K562 (cell line): ENCODE measurements around the gene UTP15. TPM values are rescaled to one million over a fixed set of nuclear protein-coding genes. Genes with fewer than 3 reads are reported as not detected.

Source experiments
- ATAC-seq: fragments of 200-7000 bp; cut with Tn5 transposase; 3 replicates; pipeline ENCODE4 v1.9.1; 2020; ENCODE audit warnings: moderate library complexity
- BruUV-seq: library from RNA; stranded (reverse); fragments of 400-500 nt; replicated peaks from 2 replicates; lab custom pipeline; 2021; lab: Mats Ljungman, UMichigan
- CTCF ChIA-PET: fragments of 300-600 bp; formaldehyde crosslinking; extraction: SDS; loops from one replicate; lab custom pipeline; 2021; ENCODE audit warnings: low intra/inter-chr PET ratio; lab: Yijun Ruan, JAX
- POLR2A ChIA-PET: fragments of 300-600, 350-650 bp; sonication (Branson Sonifier 250); formaldehyde crosslinking; extraction: SDS; loops from one replicate; lab custom pipeline; 2021; ENCODE audit warnings: antibody characterized with exemption, inconsistent platforms; lab: Yijun Ruan, JAX
- DNase-seq, 4 experiments: peaks; one replicate each; pipeline versions ENCODE4 v3.0.0 to v3.0.0-alpha.2; 2011 to 2018; ENCODE audit warnings: low spot score in 3 of 4, mixed read lengths in 3 of 4; ENCODE audit errors: extremely low read depth in 1 of 4
- FAIRE-seq: peaks from 2 replicates; lab custom pipeline; 2011; peaks lifted over from hg19 to GRCh38; lab: Jason Lieb, UNC
- H2AFZ ChIP-seq: 2 replicates; pipeline ENCODE4 v1.6.0; 2011; ENCODE audit warnings: low read depth, low read length, control low read depth, inconsistent platforms
- H3K27ac ChIP-seq: fragments of 200-600 bp; 3 replicates; pipeline ENCODE4 v1.8.0; 2011; ENCODE audit warnings: low read depth, mild to moderate bottlenecking, control low read depth, inconsistent platforms, low read length, moderate library complexity, mixed read lengths; ENCODE audit errors: extremely low read depth
- H3K27me3 ChIP-seq, 2 experiments: fragments of 300-600 bp in 1 of 2; 2 replicates in 1 of 2; 3 replicates in 1 of 2; pipeline versions ENCODE4 v1.6.0 to v1.8.0; 2011; ENCODE audit warnings: inconsistent platforms in 2 of 2, low read length in 2 of 2, mild to moderate bottlenecking in 1 of 2, mixed read lengths in 1 of 2, moderate library complexity in 1 of 2; ENCODE audit not compliant: control insufficient read depth in 2 of 2, insufficient read depth in 2 of 2
- H3K36me3 ChIP-seq: fragments of 300-600 bp; 3 replicates; pipeline ENCODE4 v1.8.0; 2011; ENCODE audit warnings: mild to moderate bottlenecking, low read length, inconsistent platforms; ENCODE audit not compliant: control insufficient read depth, insufficient read depth
- H3K4me1 ChIP-seq, 2 experiments: fragments of 200-600 bp in 1 of 2; replicated peaks in 1 of 2; 2 replicates in 1 of 2; 3 replicates in 1 of 2; pipeline versions ENCODE4 v1.5.1 to v1.8.0; 2011; ENCODE audit warnings: inconsistent platforms in 2 of 2, low read length in 2 of 2, mild to moderate bottlenecking in 1 of 2, mixed read lengths in 1 of 2, moderate library complexity in 1 of 2; ENCODE audit not compliant: control insufficient read depth in 2 of 2, insufficient read depth in 2 of 2
- H3K4me2 ChIP-seq: 2 replicates; pipeline ENCODE4 v1.6.1; 2011; ENCODE audit warnings: low read length, control low read depth, inconsistent platforms, mixed read lengths; ENCODE audit not compliant: insufficient read depth
- H3K4me3 ChIP-seq: fragments of 200-600 bp; sonication (generic), shearing (Covaris generic); 2 replicates; pipeline ENCODE4 v1.5.1; 2016; ENCODE audit warnings: control low read depth, inconsistent platforms
- H3K79me2 ChIP-seq: fragments of 200-600 bp; 3 replicates; pipeline ENCODE4 v1.8.0; 2011; ENCODE audit warnings: low read length, inconsistent platforms; ENCODE audit not compliant: control insufficient read depth, insufficient read depth
- H3K9ac ChIP-seq, 2 experiments: 2 replicates each; pipeline versions ENCODE4 v1.6.0 to v1.6.1; 2011; ENCODE audit warnings: low read depth in 2 of 2, low read length in 2 of 2, control low read depth in 1 of 2, inconsistent platforms in 1 of 2, mild to moderate bottlenecking in 1 of 2, mixed read lengths in 1 of 2; ENCODE audit not compliant: insufficient read depth in 1 of 2
- H3K9me1 ChIP-seq: one replicate; pipeline ENCODE4 v1.6.0; 2011; ENCODE audit warnings: inconsistent platforms, mild to moderate bottlenecking, low read length, moderate library complexity; ENCODE audit not compliant: control insufficient read depth, insufficient read depth
- H3K9me3 ChIP-seq: replicated peaks from 2 replicates; pipeline ENCODE4 v1.5.1; 2011; ENCODE audit warnings: low read depth, low read length, inconsistent platforms; ENCODE audit not compliant: control insufficient read depth, insufficient read depth
- H4K20me1 ChIP-seq: replicated peaks from 2 replicates; pipeline ENCODE4 v1.6.1; 2011; ENCODE audit warnings: low read length, inconsistent platforms, mixed read lengths; ENCODE audit not compliant: control insufficient read depth, insufficient read depth
- ATF4 ChIP-seq: fragments of 450-650 bp; formaldehyde crosslinking; IDR thresholded peaks from 2 replicates; pipeline ENCODE4 v1.4.0; 2022; ENCODE audit warnings: mild to moderate bottlenecking, moderate library complexity
- COPS2 ChIP-seq: fragments of 450-650 bp; conservative IDR thresholded peaks from 2 replicates; pipeline ENCODE4 v1.6.1; 2016; ENCODE audit warnings: mild to moderate bottlenecking, moderate library complexity
- HMBOX1 ChIP-seq: sonication (generic); IDR thresholded peaks from 2 replicates; pipeline ENCODE4 v1.6.1; 2016
- MXD1 ChIP-seq: fragments of 250-450 bp; sonication (Bioruptor Pico); IDR thresholded peaks from 2 replicates; pipeline ENCODE4 v1.8.0; 2021; ENCODE audit warnings: borderline replicate concordance, mild to moderate bottlenecking, moderate library complexity; ENCODE audit not compliant: poor library complexity, severe bottlenecking
- RBBP5 ChIP-seq: fragments of 200-600 bp; sonication (generic); IDR thresholded peaks from 2 replicates; pipeline ENCODE4 v1.6.1; 2012; ENCODE audit warnings: borderline replicate concordance, mild to moderate bottlenecking, low read length, control low read depth, inconsistent platforms; ENCODE audit not compliant: insufficient read depth, poor library complexity, severe bottlenecking
- RCOR1 ChIP-seq, 2 experiments: IDR thresholded peaks; 2 replicates each; pipeline ENCODE4 v1.6.1; 2012; ENCODE audit warnings: low read depth in 2 of 2, low read length in 2 of 2, borderline replicate concordance in 1 of 2, improper control_type of control experiment in 1 of 2
- TAF9B ChIP-seq: fragments of 450-650 bp; IDR thresholded peaks from 2 replicates; pipeline ENCODE4 v1.6.1; 2018; ENCODE audit warnings: mild to moderate bottlenecking; ENCODE audit not compliant: partially characterized antibody
- TOE1 ChIP-seq, 2 experiments: fragments of 450-650 bp in 1 of 2; sonication (generic) in 1 of 2; formaldehyde crosslinking in 1 of 2; IDR thresholded peaks; 2 replicates each; pipeline versions ENCODE4 v1.7.1 to v1.8.0; 2016 to 2022; ENCODE audit warnings: borderline replicate concordance in 2 of 2, mild to moderate bottlenecking in 2 of 2, antibody characterized with exemption in 1 of 2, inconsistent platforms in 1 of 2, low read depth in 1 of 2, missing genetic modification reagents in 1 of 2, moderate library complexity in 1 of 2
- ZNF311 ChIP-seq: fragments of 250-450 bp; sonication (Bioruptor Pico); IDR thresholded peaks from 2 replicates; pipeline ENCODE4 v1.4.0; 2020; ENCODE audit warnings: mild to moderate bottlenecking, moderate library complexity
- WGBS: fragments of 100-300 bp; shearing (Covaris generic); methylation state at CpG from one replicate; pipeline ENCODE4 v1.1.6; 2016; ENCODE audit warnings: low coverage, mixed read lengths; ENCODE audit not compliant: insufficient coverage; ENCODE audit errors: missing lambda C conversion rate; 5-methylcytosine and 5-hydroxymethylcytosine counted together
- in situ Hi-C: fragments of 300-500 bp; cut with MboI; formaldehyde crosslinking; loops from 4 replicates; pipeline ENCODE4 v1.15.0; 2018; ENCODE audit warnings: inconsistent platforms, mixed read lengths
- intact Hi-C: fragments of 100-400 bp; cut with micrococcal nuclease; formaldehyde crosslinking; loops from 2 replicates; pipeline ENCODE4 v1.14.2; 2022
- polyA plus RNA-seq, 8 experiments: library from polyadenylated mRNA; depleted of rRNA in 4 of 8; stranded (reverse) in 5 of 8; unstranded in 3 of 8; fragments of >200 nt; fragmentation: Nextera tagmentation in 2 of 8; fragmentation: Illumina TruSeq in 1 of 8; extraction: Ambion mirVana in 2 of 8; extraction: Trizol in 1 of 8; gene quantifications; 2 replicates each; pipeline versions ENCODE4 v1.2.1 to v1.2.3, GENCODE V29; 2011 to 2014; ENCODE audit warnings: inconsistent platforms in 1 of 8, missing spikeins in 1 of 8
- total RNA-seq, 7 experiments: library from RNA; depleted of rRNA in 6 of 7; stranded (reverse); fragments of >200 nt in 6 of 7; fragmentation: Illumina TruSeq in 2 of 7; extraction: Trizol in 2 of 7; gene quantifications; 2 replicates each; pipeline versions ENCODE4 v1.2.1 to v1.2.3, GENCODE V29; 2011 to 2021; ENCODE audit warnings: low replicate concordance in 1 of 7

The UTP15 gene
- total and polyA plus RNA-seq, 9 of the 15 experiments (the other 6 are each of a cell fraction or from before 2014, with no cell fraction given), result 28.1 to 49.3 (median 37.0) TPM

GRCh38 chr5:73606206-73606753 is 40.7 kb downstream of the UTP15 start:
- no peak for FAIRE-seq
- H3K9ac ChIP-seq, result no peak overlapping the region

More at GRCh38 chr5:73606206-73606753, 40.7 kb downstream of the UTP15 start:
- TF ChIP-seq MXD1 (CRISPR knock-in tag), result no peak
- TF ChIP-seq RCOR1 (IDR thresholded peaks at IDR 0.05; ENCODE audit: borderline replicate concordance in 1 of 2, low read depth in 2 of 2, low read length in 2 of 2), result no peak
- no peak for TF ChIP-seq TAF9B
- TF ChIP-seq ZNF311 (CRISPR knock-in tag), result no peak
- no peak for TF ChIP-seq COPS2
- no peak for TF ChIP-seq TOE1 (IDR thresholded peaks at IDR 0.05; ENCODE audit: borderline replicate concordance)
- no peak for TF ChIP-seq TOE1 (CRISPR knock-in tag; IDR thresholded peaks at IDR 0.05; ENCODE audit: borderline replicate concordance, low read depth)
- TF ChIP-seq RBBP5, result no peak
- no peak for TF ChIP-seq ATF4 (CRISPR knock-in tag)
- TF ChIP-seq HMBOX1, result no peak
- 0% methylated on average over 3 of the region's 3 CpGs for WGBS
- no peaks in the 10 kb centered on the region for H4K20me1 ChIP-seq
- H3K27me3 ChIP-seq, result no peaks in the 10 kb centered on the region
- CTCF ChIA-PET, result no interaction called here
- in situ Hi-C loops (no loop called here), intact Hi-C loops (no loop called here)
- DNase-seq, result no peak
- H3K36me3 ChIP-seq, result no peaks in the 10 kb centered on the region
- POLR2A ChIA-PET, result no interaction called here
- no peaks in the 10 kb centered on the region for H3K4me1 ChIP-seq
- H3K27ac ChIP-seq, result no peak overlapping the region
- H2AFZ ChIP-seq, result no peak overlapping the region
- no TSS peak for BruUV-seq
- H3K4me3 ChIP-seq, result no peak overlapping the region
- H3K4me2 ChIP-seq, result no peak overlapping the region
- ATAC-seq, result no peak
- no peaks in the 10 kb centered on the region for H3K9me3 ChIP-seq
- H3K79me2 ChIP-seq, result no peaks in the 10 kb centered on the region
- no peaks in the 10 kb centered on the region for H3K9me1 ChIP-seq
